GM21529 (cell line): ENCODE measurements around the gene GAA.
A peak's percentile ranks its signal among the peaks of the same experiment; 100 is the strongest.

Experiments used
- ATAC-seq: cut with Tn5 transposase; IDR thresholded peaks from one replicate; pipeline ENCODE4 v1.9.1; 2021; ENCODE audit not compliant: unreplicated experiment

Gene GAA

DNA sequence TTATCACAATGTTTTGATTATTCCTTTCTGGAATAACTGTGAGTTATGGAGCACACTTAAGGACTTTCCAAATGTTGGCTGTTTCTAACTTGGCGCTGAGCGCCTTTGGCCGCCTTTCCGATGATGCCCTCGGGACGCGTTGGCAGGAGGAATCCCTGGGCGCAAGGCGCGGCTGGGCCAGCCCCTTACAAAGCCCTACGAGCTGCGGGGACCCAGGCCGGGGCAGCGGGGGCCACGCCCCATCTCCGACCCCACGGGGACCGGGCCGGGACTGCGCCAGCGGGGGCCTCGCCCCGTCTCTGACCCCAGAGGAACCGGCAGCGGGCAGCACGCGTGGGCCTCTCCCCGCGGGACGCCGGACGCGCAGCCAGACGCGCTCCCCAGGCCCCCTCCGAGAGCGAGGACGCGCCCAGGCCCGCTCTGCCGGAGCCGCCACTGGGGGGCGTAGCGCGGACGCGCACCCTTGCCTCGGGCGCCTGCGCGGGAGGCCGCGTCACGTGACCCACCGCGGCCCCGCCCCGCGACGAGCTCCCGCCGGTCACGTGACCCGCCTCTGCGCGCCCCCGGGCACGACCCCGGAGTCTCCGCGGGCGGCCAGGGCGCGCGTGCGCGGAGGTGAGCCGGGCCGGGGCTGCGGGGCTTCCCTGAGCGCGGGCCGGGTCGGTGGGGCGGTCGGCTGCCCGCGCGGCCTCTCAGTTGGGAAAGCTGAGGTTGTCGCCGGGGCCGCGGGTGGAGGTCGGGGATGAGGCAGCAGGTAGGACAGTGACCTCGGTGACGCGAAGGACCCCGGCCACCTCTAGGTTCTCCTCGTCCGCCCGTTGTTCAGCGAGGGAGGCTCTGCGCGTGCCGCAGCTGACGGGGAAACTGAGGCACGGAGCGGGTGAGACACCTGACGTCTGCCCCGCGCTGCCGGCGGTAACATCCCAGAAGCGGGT, at the start of gene GAA:
Gene GAA, plus strand, starts transcription at position 571 of the 935 bp plus-strand sequence. CDS start 3,006 bp downstream, outside the sequence.
- peak; percentile 59 for ATAC-seq

DNA sequence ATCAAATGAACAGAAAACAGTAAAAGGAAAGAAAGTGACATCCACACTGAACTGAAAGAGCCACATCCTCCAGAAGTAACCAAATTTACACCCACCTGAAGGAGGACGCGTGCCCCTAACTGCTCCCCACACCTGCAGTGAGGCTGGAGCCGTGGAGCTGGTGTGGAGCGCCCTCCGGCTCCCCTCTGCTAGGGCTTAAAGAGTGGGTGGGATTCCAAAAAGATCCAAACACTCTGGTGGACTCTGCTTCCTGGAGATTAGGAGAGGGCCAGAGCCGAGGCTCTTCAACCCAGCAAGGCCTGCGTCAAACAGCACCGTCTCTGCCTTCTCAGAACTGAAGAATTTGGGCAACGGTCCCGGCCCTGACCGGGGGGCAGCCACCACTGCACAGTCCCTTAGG, 49.7 kb upstream of the GAA start:
- ATAC-seq, result no peak

DNA sequence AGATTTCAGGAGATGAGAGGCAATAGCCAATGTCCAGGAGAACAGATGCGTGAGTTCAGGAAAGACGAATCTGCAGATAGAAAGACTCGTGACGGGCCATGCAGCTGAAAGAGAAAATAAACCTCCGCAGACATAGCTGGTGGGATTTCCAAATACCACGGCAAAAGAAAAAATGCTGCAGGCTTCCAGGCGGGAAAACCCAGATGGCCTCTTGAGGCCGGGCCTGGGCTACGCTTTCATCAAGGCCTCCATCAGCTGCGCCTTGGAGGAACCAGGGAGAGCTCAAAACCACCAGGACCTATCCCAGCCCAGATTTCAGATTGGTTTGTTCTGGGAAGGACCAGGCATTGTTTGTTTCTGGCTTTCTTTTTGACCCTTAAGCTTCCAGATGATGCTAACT, 48.3 kb upstream of the GAA start:
- no peak for ATAC-seq

DNA sequence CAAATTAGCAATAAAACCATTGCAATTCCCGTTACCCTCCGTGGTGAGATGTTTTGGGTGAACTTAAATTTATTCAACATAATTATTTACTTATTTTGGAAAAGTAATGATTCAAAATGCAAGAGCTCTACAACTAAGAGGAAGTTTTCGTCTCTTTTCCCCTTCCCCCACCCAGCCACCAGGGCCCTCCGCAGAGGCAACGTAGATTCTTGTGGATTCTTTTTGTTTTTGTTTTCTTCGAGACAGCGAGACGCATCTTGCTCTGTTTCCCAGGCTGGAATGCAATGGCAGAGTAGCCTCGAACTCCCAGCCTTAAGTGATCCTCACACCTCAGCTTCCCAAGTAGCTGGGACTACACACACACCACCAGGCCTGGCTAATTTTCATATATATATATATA, 45.8 kb upstream of the GAA start:
- ATAC-seq, result no peak

DNA sequence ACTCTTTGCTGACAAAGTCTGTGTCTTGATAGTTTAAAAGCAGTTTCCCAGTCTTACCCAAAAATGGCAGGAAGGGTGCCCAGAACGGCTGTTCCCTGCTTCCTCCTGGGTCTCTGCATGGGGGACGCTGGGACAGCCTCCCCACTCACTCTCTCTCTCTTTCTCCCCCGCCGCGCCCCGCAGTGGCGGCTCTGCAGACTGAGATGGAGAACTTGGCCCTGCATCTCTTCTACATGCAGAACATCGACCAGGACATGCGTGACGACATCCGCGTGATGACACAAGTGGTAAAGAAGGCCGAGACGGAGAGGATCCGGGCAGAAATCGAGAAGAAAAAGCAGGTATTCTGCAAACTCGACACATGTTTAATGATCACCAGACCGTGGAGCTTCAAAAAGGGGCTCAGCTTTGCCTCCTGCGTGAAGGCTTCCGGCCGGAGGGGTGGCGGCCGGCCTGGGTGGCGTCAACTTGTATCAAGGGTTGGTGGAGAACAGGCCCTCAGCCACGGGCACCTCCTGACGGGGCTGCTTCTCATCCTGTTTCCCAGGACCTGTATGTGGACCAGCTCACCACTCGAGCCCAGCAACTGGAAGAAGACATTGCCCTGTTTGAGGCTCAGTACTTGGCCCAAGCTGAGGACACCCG, 42.9 kb upstream of the GAA start:
- ATAC-seq, result no peak

DNA sequence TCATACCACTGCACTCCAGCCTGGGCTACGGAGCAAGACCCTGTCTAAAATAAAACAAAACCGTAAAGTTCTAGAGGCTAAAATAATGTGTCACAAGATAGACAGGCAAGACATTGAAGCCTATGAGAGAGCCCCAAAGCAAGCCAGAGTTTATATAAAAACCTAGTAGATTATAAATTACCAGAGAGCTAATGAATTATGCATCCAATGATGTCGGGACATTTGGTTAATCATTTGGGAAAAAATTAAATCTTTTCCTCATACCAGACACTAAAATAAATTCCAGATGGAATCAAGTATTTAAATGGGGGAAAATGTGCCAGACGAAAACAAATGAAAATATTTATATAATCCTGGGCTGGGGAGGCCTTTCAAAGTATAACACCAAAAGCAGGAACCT, 40.7 kb upstream of the GAA start:
- ATAC-seq, result no peak

DNA sequence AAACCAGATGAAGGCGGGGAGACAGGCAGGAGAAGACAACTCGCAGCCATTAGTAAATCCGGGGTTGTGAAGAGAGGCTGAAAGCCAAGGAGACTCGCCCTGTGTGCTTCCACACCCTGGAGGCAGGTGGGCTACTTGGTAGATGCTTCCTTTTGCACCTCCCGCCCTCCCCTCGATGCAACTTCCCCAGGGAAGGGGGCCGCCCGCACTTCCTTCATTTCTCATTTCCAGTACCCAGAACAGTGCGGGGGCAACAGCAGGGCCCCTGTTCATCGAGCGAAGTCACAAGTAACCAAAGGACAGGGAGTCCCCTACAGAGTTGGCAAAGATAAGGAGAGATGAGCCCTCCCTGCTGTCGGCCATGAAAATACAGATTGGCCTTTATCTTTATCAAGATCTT, 40.0 kb upstream of the GAA start:
- no peak for ATAC-seq

DNA sequence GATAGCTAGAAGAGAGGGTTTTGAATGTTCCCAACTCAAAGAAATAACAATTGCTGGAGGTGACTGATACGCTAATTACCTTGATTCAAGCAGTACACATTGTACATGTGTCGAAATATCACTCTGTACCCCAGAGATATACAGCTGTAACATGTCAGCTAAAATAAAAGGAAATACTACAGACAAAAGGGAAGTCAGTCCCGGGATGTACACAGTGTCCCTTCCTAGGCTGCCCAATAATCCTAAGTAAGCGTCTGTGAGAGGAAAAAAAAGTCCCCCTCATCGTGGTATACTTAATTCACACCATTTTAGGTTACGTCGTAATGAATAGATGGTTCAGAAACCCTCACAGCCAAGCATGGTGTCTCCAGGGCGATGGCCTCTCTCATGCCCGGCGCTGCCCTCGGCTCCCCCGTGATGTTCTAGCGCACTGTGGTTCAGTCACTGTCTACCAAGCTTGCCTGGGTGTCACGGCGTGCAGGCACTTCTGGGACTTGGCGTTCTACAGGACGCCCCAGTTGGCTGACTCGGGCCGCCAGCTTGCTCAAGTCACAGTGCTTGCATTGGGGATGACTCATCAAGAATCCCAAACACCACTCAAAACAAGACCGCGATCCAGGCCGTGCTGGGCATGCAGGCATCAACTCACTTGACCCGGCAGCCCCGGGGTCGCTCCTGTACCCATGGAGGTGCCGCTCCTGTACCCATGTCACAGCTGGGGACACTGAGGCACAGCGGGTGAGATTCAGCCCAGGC, 37.4 kb upstream of the GAA start:
- ATAC-seq, result no peak

DNA sequence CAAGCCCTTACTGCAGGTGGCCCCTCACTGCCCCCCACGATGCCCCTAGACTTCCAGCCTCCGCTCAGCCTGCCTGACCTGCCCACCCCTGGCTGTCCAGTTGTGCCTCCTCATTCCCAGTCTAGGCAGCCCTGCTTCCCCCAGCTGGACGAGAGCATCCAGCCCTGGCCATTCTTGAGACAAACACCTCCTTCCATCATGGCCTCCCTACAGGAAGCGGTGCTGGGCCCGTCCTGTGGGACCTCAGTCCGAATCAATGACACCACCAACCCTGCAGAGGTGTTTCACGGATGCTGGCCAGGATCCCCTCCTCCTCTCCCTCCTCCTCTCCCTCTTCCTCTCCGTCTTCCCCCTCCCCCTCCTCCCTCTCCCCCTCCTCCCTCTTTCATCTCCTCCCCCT, 36.7 kb upstream of the GAA start:
- no peak for ATAC-seq

DNA sequence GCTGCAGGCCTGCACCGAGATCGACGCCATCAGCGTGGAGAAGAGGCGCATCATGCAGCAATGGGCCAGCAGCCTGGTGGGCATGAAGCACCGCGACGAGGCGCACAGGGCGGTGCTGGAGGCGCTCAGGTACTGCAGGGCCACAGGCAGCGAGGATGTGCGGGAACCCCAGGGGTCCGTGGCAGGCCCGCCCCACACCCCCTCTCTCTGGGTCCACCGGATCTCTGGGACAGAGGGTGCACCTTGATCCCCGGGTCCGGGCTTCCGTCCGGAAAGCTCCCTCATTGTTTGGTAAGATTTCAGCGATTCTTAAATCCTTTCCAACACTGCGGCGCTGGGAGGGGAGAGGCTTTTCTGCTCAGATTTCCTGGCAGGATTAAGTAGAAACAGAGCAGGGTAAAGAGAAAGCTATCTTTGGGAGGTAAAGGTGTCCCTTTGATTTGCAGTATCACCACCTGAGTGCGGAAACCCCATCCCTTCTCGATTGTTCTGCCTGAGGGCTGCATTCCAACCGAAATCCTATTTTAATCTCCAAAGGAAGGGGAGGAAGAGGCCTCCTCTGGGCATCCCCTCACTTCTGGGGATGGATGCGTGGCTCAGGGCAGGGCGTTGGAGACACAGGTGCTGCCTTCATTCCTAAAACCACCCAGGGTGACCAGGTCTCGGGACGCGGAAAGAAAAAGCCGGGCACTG, 35.8 kb upstream of the GAA start:
- no peak for ATAC-seq

DNA sequence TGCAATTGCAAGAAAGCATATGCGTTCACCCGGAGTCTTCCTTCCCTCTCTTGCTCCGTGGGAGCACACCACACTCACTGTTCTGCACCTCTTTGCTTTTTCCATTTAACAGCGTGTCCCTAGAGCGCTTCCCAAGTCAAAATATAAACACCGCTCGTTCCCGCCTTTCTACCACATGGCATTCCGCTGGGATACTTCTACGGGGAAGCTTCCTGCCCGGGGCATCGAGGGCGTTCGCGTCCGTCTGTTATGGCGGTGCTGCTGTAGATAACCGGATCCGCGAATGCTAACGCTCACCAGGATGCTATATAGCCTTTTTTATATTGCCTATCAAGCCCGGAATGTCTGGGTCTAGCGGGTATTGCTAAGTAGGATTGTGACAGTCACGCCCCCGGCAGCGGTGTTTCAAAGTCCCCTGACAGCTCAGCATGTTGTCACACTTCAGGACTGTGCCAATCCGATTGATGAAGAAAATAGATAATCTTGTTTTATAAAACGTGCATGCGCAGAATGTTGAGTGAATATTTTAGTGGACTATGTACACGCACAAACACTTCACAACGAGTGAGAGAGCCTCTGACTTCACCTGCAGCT, 33.9 kb upstream of the GAA start:
- ATAC-seq, result no peak

DNA sequence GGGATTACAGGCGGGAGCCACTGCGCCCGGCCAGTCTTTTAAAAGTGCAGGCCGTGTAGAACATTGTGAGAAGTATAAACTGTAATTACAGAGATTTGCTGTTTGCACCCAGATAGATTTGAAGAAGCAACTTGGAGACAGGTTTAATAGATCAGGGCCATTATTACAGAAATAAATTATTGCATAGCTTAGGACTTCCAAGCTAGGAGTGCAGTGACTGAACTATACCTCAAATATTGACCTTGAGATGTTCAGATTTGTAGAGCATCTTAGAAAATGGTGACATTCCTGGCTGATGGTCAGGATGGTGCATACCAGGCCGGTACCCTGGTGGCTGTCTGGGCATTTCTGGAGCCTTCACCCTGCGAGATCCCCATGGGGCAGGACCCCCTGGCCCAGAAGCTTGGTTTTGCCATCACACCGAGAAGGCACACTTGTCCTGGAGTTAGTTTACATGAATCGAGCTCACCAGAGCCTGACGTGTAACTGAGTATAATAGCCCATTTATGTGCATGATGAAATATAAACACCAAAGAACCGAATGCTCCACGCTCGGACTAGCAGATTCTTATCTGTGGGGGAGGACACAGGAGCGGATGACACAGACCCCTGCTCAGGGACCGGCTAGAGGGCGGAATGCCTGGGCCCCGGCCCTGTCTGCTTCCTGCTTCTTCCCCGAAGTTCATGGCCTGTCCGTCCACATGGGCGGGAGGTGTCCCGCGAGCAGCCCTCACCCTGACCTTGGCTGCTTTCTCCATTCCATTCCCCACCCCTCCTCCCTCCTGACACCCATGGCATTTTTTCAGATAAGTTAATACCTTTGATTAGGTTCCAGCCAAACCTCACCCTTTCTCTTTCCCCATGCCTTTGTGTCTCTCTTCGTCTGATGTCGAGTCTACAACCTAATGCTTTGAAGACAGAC, 32.8 kb upstream of the GAA start:
- no peak for ATAC-seq

DNA sequence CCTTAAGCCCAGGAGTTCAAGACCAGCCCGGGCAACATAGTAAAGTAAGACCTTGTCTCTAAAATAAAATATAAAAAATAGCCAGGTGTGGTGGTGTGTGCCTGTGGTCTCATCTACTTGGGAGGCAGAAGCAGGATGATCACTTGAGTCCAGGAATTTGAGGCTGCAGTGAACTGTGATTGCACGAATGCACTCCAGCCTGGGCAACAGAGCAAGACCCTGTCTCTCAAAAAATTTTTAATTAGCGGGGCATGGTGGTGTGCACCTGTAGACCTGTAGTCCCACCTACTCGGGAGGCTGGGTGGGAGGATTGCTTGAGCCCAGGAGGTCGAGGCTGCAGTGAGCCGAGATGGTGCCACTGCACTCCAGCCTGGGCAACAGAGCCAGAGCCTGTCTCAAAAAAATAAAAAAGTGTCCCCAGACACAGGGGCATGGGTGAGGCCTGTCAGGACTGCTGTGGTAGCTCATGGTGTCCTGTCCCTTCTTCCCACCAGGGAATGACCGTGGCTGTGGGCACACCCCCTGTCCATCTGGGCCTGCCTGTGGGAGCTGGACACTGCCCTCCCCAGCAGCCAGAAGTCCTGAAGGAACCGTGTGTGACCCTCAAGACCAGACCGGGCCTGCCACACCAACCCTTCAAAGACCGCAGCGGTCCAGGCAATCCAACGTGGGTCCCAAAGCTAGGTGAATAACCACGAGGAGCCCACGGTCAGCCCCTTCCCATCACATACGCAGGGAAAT, 30.8 kb upstream of the GAA start:
- no peak for ATAC-seq

DNA sequence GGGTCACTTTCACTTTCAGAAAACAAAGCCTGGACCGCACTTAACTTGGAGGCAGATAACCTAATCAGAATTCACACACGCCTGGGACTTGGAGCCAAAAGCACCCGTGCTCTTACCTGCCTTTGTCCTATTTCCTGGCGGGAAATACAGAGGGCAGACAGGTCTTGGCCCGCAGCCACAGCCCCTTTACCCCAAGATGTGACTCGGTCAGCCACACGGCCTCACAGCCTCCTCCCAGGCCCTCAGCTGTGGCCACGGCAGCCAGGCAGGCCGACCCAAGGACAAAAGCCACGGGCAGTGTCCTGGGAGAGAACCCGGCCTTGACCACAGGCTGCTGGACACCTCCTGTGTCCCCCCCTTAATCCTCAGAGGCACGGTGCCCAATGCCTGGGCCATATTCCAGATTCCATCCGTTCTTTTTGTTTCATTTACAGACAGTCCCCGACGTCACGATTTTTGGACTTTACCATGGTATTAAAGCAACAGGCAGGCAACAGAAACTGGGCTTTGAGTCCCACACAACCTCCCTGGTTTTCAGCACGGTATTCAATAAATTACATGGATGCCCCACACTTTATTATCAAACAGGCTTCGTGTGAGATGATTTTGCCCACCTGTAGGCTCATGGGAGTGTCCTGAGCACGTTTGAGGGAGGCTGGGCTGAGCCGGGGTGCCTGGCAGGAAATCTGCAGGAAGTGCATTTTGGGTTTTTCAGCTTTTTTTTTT, 30.1 kb upstream of the GAA start:
- ATAC-seq, result no peak

DNA sequence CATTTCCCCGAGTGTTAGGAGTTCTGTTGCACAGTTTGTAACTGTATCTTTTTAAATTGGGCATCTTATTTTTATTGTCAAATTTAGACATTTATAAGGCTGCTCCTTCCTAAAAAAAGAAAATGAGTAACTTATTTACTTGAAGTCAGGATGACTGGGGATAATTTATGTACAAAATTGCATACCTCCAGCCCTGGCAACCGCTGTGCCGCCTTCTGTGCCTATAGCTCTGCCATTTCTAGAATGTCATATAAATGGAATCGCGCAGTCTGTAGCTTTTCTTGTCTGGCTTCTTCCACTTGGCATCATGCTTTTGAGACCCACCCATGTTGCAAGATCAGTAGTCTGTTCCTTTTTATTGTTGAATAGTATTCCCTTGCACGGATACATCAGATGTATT, 29.0 kb upstream of the GAA start:
- ATAC-seq, result no peak

DNA sequence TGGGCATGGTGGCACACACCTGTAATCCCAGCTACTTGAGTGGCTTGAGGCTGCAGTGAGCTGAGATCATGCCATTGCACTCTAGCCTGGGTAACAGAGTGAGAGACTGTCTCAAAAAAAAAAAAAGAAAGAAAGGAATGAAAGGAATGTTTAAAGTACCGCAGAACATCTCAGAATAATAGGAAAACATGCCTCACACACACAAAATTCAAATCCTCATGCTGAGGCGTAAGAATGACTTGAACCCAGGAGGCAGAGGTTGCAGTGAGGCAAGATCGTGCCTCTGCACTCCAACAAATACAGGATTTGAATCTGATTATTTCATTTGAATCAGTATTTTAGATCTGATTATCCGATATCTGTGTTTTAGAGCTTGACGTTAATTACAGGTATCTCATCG, 21.3 kb upstream of the GAA start:
- no peak for ATAC-seq

DNA sequence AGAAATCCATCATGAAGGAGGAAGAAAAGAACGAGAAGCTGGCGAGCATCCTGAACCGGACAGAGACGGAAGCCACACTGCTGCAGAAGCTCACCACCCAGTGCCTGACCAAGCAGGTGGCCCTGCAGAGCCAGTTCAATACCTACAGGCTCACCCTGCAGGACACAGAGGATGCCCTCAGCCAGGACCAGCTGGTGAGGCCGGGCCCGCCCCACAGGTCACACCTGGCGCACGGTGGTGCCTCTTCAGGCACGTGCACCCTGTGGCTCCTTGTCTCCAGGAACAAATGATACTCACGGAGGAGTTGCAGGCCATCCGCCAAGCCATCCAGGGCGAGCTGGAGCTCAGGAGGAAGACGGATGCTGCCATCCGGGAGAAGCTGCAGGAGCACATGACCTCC, 19.8 kb upstream of the GAA start:
- no peak for ATAC-seq

DNA sequence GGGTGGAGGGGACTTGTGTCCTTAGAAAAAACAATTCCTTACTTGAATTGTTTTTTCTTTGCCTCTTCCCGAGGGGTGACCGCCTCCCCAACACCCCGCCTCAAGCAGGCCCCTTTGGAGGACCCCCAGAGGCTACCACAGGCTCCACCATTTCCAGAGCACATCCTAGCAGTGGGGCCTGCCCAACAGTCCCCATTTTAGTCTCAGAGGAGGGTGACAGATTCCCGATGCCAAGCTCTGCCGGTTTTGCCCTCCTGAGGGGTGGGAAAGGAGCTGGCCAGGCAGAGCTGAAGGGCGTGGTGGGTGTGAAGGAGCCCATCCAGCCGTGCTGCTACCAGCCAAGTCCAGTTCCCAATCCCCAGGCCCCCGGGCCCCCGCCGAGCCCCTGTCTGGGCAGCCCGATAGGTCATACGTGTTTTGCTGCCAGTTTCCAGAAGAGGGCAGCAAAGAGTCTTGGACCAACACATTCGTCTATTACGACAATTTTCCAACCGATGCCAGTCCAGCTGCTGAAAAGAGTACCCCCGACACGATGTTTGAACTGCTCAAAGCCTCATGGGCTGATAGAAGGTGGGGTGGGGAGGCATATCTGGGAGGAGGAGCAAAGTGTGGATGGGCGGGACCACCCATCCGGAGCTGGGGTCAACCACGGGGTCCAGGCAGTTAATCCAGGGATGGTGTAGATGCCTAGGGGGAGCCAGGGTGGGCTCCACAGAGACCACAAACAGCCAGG, 18.8 kb upstream of the GAA start:
- no peak for ATAC-seq
